Panc1 (cell line): ENCODE measurements around the gene C8A. TPM values are rescaled to one million over a fixed set of nuclear protein-coding genes. Genes with fewer than 3 reads are reported as not detected.

ENCODE experiments used
- ATAC-seq: fragments of 200-7000 bp; cut with Tn5 transposase; 2 replicates; pipeline ENCODE4 v1.9.1; 2020; ENCODE audit warnings: mild to moderate bottlenecking, moderate library complexity
- BruUV-seq: library from RNA; stranded (reverse); fragments of 400-500 nt; replicated peaks from 2 replicates; lab custom pipeline; 2021; lab: Mats Ljungman, UMichigan
- CTCF ChIA-PET: fragments of 300-600 bp; sonication (Branson Sonifier 250); formaldehyde crosslinking; loops from one replicate; lab custom pipeline; 2022; ENCODE audit warnings: antibody characterized with exemption; lab: Charles Lee
- POLR2A ChIA-PET: fragments of 300-600 bp; sonication (Branson Sonifier 250); formaldehyde crosslinking; loops from one replicate; lab custom pipeline; 2022; ENCODE audit warnings: antibody characterized with exemption; lab: Charles Lee
- DNase-seq: peaks from one replicate; pipeline ENCODE4 v3.0.0-alpha.2; 2010; ENCODE audit warnings: low read depth, low spot score
- H3K27ac ChIP-seq: 2 replicates; pipeline ENCODE4 v1.5.1; 2011; ENCODE audit warnings: mild to moderate bottlenecking, low read length, inconsistent platforms
- H3K27me3 ChIP-seq: fragments of 200-500 bp; sonication (Bioruptor generic); 2 replicates; pipeline ENCODE4 v1.6.0; 2014; ENCODE audit warnings: low read length, inconsistent platforms; ENCODE audit not compliant: control insufficient read depth, insufficient read depth
- H3K36me3 ChIP-seq: fragments of 200-500 bp; sonication (Bioruptor generic); 2 replicates; pipeline ENCODE4 v1.5.1; 2014; ENCODE audit warnings: inconsistent platforms, mild to moderate bottlenecking, low read length, moderate library complexity; ENCODE audit not compliant: control insufficient read depth, insufficient read depth
- H3K4me1 ChIP-seq: 2 replicates; pipeline ENCODE4 v1.5.1; 2011; ENCODE audit warnings: inconsistent platforms, mild to moderate bottlenecking, low read length, moderate library complexity; ENCODE audit not compliant: control insufficient read depth, insufficient read depth
- H3K4me3 ChIP-seq, 2 experiments: 2 replicates each; pipeline ENCODE4 v1.5.1; 2011 to 2012; ENCODE audit warnings: low read depth in 2 of 2, low read length in 2 of 2, mild to moderate bottlenecking in 2 of 2, inconsistent platforms in 1 of 2, moderate library complexity in 1 of 2
- H3K9me3 ChIP-seq: fragments of 200-500 bp; sonication (Bioruptor generic); 2 replicates; pipeline ENCODE4 v1.5.1; 2014; ENCODE audit warnings: low read depth, mild to moderate bottlenecking, inconsistent platforms, low read length, moderate library complexity; ENCODE audit not compliant: control insufficient read depth, insufficient read depth
- CTCF ChIP-seq: fragments of 450-650 bp; IDR thresholded peaks from 2 replicates; pipeline ENCODE4 v1.5.1; 2017; ENCODE audit warnings: mild to moderate bottlenecking
- POLR2AphosphoS5 ChIP-seq: IDR thresholded peaks from 2 replicates; pipeline ENCODE4 v1.6.1; 2012; ENCODE audit warnings: mild to moderate bottlenecking, low read depth, low read length, moderate library complexity
- REST ChIP-seq, 2 experiments: IDR thresholded peaks; 2 replicates each; pipeline ENCODE4 v1.6.1; 2011 to 2012; ENCODE audit warnings: low read depth in 2 of 2, control low read depth in 1 of 2, low read length in 1 of 2, mild to moderate bottlenecking in 1 of 2, moderate library complexity in 1 of 2; ENCODE audit not compliant: insufficient read depth in 1 of 2
- SIN3A ChIP-seq: IDR thresholded peaks from 2 replicates; pipeline ENCODE4 v1.6.1; 2012; ENCODE audit warnings: low read depth, mild to moderate bottlenecking, low read length, moderate library complexity, borderline replicate concordance; ENCODE audit not compliant: insufficient read depth
- TCF7L2 ChIP-seq: IDR thresholded peaks from 2 replicates; pipeline ENCODE4 v1.6.1; 2011; ENCODE audit warnings: mild to moderate bottlenecking, low read depth, low read length, inconsistent platforms
- in situ Hi-C: cut with HindIII; loops from 2 replicates; pipeline ENCODE4 v1.10.0; 2016; ENCODE audit warnings: low sequenced_read_pairs, low pct_unique_long_range_greater_than_20kb
- intact Hi-C: fragments of 100-400 bp; cut with micrococcal nuclease; formaldehyde crosslinking; loops from one replicate; pipeline ENCODE4 v1.10.0; 2022; ENCODE audit not compliant: unreplicated experiment
- total RNA-seq: library from RNA; stranded (reverse); gene quantifications from one replicate; pipeline ENCODE4 v1.2.1, GENCODE V29; 2021; ENCODE audit not compliant: unreplicated experiment

The C8A gene
- total RNA-seq, 1 experiment from 2014 or later = not detected

GRCh38 chr1:56965191-56965590 lies 110.6 kb downstream of the C8A start:
- ChIA-PET POLR2A (no interaction called here), CTCF (interaction anchor here (0.6 kb wide), 1 partner anchor 161 kb away, joined by 3 read pairs; no protein-coding TSS in a partner anchor)
- TF ChIP-seq POLR2AphosphoS5 (no peak), TCF7L2 (no peak), CTCF (no peak), SIN3A (no peak), REST (IDR thresholded peaks at IDR 0.05; ENCODE audit: insufficient read depth in 1 of 2, low read depth in 2 of 2, low read length in 1 of 2) (no peak)
- H3K9me3 ChIP-seq = no peaks in the 10 kb centered on the region
- intact Hi-C loops (loop anchor here (10.0 kb wide), 1 partner anchor 130 kb away; no protein-coding TSS in a partner anchor), in situ Hi-C loops (no loop called here)
- no peak overlapping the region for H3K27ac ChIP-seq
- no peak for DNase-seq
- H3K4me3 ChIP-seq = no peak overlapping the region
- no peaks in the 10 kb centered on the region for H3K4me1 ChIP-seq
- H3K27me3 ChIP-seq = no peaks in the 10 kb centered on the region; the same call in 1 of the 2 replicates
- ATAC-seq = no peak
- BruUV-seq = no TSS peak
- H3K36me3 ChIP-seq = no peaks in the 10 kb centered on the region

GRCh38 chr1:56965916-56966697 lies 111.5 kb downstream of the C8A start, which contains the start of gene C8B:
Gene C8B (minus strand): TSS chr1:56966015. CDS start chr1:56965948, 67 bp downstream.
- ATAC-seq (no peak), DNase-seq (no peak)
- Histone ChIP-seq H3K4me3 (no peak within 1 kb of the TSS), H3K36me3 (no peaks in the 10 kb centered on the region), H3K4me1 (no peaks in the 10 kb centered on the region), H3K9me3 (no peaks in the 10 kb centered on the region), H3K27ac (no peak within 1 kb of the TSS), H3K27me3 (no peaks in the 10 kb centered on the region; the same call in 1 of the 2 replicates)
- BruUV-seq = no TSS peak
- intact Hi-C loops = loop anchor here (10.0 kb wide), 1 partner anchor 131 kb away; no protein-coding TSS in a partner anchor
- in situ Hi-C loops = no loop called here
- POLR2A ChIA-PET = no interaction called here
- CTCF ChIA-PET = no interaction called here
- no peak for TF ChIP-seq CTCF
- TF ChIP-seq TCF7L2 = no peak
